ENCODE measurements around the gene POLR3GL.
A peak's percentile ranks its signal among the peaks of the same experiment; 100 is the strongest.

POLR3GL gene

DNA sequence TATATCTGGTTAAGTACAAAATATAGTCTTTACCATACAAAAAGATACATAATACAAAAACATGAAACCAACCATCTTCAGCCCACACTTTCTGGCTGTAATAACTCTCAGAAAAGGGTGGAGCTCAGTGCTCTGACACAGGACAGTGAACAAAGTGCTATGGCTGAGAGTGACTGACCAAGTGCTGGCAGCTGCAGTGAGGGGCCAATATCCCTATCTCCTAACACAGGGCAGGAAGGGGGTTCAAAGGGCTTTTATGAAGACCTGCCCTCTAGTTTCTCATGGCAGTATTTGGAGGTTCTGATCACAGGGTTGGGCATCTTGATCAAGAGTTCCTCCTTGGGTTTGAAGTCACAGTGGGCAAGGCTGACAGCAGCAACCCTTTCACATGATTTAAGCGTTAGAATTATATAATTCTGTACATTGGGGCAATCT, 28.0 kb downstream of the POLR3GL start:
- TF ChIP-seq, protein P1, sequence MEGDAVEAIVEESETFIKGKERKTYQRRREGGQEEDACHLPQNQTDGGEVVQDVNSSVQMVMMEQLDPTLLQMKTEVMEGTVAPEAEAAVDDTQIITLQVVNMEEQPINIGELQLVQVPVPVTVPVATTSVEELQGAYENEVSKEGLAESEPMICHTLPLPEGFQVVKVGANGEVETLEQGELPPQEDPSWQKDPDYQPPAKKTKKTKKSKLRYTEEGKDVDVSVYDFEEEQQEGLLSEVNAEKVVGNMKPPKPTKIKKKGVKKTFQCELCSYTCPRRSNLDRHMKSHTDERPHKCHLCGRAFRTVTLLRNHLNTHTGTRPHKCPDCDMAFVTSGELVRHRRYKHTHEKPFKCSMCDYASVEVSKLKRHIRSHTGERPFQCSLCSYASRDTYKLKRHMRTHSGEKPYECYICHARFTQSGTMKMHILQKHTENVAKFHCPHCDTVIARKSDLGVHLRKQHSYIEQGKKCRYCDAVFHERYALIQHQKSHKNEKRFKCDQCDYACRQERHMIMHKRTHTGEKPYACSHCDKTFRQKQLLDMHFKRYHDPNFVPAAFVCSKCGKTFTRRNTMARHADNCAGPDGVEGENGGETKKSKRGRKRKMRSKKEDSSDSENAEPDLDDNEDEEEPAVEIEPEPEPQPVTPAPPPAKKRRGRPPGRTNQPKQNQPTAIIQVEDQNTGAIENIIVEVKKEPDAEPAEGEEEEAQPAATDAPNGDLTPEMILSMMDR (IDR thresholded peaks at IDR 0.05; ENCODE audit: borderline replicate concordance, insufficient read depth, low read depth, low read length) = no peak
- H3K4me3 ChIP-seq (ENCODE audit: low read depth, low read length) = no peak overlapping the region

DNA sequence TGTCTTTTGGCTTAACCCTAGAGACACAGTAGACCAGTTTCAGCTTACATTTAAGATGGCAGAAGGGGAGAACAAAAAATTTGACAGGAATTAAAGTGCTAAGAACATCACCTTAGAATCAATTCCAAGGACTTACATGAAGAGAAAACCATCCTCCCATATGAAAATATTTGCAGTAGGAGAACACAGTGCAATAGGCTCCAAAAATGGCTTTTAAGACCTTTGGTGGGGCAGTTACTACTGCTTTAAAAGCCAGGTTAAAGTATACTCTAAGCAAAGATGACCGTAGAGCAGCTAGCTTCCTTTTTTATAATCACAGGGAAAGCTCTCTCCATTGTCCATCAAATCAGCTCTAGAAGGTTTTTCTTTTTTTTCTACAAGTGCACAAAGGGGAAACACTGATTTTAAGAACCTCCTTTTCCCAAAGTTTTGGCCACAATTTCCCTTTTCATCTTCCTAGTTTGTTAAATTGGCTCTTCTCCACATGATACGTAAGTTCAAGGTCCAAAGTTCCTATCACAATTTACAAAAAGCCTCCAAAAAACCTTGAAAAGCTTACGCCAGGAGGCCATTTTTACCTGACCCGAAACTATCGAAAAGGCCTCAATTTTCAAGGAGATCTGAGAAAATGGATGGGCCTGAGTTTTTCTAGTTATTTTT, 28.6 kb downstream of the POLR3GL start:
- no peak overlapping the region for H3K4me3 ChIP-seq (ENCODE audit: low read depth, low read length)
- TF ChIP-seq, protein P1 (IDR thresholded peaks at IDR 0.05; ENCODE audit: borderline replicate concordance, insufficient read depth, low read depth, low read length) = no peak

DNA sequence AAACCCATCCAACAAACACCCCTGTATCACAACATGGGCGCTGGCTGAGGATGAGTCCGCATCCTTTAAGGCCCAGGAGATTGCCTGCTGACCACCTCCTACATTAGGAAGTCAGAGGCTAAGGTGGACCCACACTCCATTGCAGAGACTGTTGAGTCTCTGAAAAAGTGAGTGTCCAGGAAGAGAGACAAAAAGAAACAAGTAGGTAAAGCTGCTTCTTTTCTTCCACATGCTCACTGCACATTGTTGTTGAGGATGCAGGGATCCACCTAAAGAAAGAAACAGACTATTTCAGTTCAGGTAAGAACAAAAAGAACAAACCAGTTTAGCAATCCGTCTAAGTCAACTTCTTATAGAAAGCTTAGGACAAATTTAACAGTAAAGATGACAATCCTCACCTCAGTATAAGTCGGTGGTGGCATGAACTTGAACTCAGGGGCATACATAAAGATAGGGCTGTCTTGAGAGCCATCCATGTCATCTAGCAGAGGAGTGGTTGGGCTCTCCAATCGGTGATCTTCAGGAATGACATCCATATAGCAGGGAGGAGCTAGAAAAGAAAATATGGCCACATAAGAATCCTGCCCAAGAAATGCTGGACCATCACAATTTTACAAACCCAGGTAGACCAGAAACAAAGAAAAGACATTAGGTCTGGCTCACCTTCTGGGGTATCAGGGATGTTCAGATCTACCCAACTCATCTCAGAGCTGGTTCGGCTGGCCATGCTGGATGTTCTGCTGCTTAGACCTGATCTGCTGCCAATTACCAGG, 29.3 kb downstream of the POLR3GL start:
- TF ChIP-seq, protein P1 (IDR thresholded peaks at IDR 0.05; ENCODE audit: borderline replicate concordance, insufficient read depth, low read depth, low read length) = no peak
- peak overlapping the region; percentile 81 for H3K4me3 ChIP-seq (ENCODE audit: low read depth, low read length)

DNA sequence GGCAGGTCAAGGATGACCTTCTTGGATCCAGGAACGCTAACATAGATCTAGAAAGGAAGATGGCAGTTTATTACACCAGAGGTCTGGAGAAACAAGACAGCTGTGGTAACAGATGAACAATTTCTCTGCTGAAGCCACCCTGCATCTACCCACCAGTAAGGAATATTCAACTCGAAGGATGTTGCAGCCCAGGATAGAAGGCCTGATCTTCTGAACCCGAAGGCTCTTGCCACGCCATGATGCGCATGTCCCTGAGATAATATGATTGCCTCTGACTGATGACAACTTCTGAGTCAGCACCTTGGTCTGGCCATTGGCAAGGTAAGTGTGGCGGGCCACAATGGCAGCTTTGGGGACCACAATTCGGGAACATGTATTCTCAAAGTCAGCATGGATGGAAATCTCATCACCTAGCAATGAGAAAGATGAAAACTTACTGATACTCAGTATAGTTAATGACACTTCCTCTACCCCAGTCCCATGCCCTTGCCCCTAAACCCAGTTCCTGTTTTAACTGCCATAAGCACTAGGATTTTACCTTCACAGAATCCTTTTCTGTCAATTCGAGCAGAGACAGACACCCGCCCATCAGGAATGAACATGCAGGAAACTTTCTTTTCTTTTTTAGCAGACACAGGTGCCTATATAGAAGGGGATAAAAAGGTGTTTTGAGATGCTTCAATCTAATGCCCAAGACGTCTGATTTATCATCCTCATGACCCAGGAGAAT, 30.1 kb downstream of the POLR3GL start:
- H3K4me3 ChIP-seq (ENCODE audit: low read depth, low read length) = peak overlapping the region; percentile 81
- TF ChIP-seq, protein P1 (IDR thresholded peaks at IDR 0.05; ENCODE audit: borderline replicate concordance, insufficient read depth, low read depth, low read length) = no peak

DNA sequence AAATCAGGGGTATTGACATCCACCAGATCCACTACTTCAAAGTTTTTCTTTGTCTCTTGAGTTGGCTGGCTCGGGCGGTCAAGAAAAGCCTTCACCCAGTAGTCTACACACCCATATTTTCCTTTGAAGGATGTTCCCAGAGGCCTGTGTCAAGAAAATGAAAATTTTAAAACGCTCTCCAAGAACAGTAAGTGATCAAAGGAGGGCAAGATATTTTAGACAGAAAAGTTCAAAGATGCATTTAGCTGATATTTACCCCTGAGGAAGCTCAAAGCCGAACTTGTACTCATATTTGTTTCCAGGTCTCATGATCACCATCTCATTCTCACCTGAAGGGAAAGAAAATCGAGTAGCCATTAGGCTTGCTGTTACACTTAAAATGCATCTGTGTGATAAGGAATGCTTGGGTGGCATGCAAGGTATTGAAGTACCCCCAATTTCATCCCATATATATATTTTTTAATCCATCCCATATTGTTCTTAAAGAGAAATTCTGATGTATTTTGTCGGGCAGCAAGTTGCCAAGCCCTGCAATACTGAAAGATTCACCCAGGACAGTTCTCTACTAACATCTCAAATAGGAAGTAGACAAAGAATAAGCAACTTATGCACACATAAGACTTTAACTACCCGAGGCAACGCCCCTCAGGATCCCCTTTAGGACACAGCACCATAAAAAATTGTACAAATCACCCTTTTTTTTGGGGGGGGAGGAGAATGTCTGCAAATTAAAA, 30.8 kb downstream of the POLR3GL start:
- TF ChIP-seq, protein P1 (IDR thresholded peaks at IDR 0.05; ENCODE audit: borderline replicate concordance, insufficient read depth, low read depth, low read length) = no peak

DNA sequence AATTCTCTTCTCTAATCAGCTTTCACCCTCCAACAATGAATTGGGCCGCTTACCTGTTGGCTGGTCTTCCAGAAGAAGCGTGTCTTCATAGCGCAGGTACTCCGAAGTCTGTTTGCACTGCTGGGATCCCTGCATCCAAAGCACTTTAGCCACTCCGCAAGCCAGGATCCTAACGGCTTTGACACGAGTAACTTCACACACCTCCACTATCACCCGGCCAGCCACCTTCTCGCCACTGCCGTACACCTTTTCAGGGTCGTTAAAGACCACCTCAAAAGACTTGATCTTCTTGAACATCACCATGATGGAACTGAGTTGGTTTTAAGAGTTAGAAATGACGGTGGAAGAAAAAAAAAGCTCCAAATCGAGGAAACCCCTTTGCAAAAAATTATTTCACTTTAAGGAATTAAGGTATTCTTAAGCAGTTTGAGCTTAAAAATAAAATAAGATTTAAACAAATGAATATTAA, 31.5 kb downstream of the POLR3GL start:
- TF ChIP-seq, protein P1 (IDR thresholded peaks at IDR 0.05; ENCODE audit: borderline replicate concordance, insufficient read depth, low read depth, low read length) = no peak

More for the DNA sequence above, 30.8 kb downstream of the POLR3GL start:
- peak overlapping the region; percentile 81 for H3K4me3 ChIP-seq (ENCODE audit: low read depth, low read length)

More for the DNA sequence above, 31.5 kb downstream of the POLR3GL start:
- H3K4me3 ChIP-seq (ENCODE audit: low read depth, low read length) = peak overlapping the region; percentile 81
